ENCODE results near the gene COLQ. TPM values are rescaled to one million over a fixed set of nuclear protein-coding genes. Genes with fewer than 3 reads are reported as not detected.

Gene COLQ
- total RNA-seq, 1 experiment from 2014 or later, result 1.9 TPM

DNA sequence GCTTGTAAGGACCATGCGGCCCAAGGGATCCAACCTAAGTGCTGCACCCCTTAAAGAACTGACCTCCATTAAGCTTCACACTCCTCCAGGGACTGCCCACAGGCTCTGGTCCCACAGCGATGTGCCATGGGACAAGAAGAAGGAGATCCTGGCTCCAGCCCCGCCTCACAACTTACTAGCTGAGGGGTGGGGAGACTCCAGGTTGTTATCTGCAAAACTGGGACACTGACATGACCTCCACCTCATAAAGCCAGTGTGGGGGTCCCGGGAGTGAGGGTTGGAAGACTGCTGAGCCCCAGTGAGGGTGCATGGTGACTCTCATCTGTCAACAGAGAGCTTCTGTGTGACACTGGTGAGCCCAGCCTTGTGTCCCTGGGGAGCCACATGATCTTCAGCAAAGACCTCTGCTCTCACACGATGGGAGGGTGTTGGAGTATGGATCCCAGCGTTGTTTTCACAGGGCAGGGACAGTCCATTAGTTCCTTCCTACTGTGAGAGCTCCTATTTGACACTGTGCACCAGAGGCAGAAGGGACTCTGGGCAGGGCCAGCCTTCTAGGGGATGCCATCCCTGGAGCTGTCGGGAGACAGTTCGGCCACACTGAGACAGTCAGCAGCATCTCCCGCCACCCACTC, 67.4 kb downstream of the COLQ start:
- H3K27me3 ChIP-seq (ENCODE audit: insufficient read depth, low read length), result no peaks in the 10 kb centered on the region
- no peaks in the 10 kb centered on the region for H4K20me1 ChIP-seq (ENCODE audit: insufficient read depth)
- no TSS peak for BruUV-seq (replicated peaks)
- no peak for DNase-seq (ENCODE audit: low read depth, low spot score)
- no peak overlapping the region for H3K4me2 ChIP-seq (ENCODE audit: low read length)
- H3K27ac ChIP-seq (ENCODE audit: low read depth, low read length), result no peak overlapping the region
- ChIA-PET RAD21 (ENCODE audit: low non-redundant PET in 1 of 2, low total read pairs in 2 of 2, uncharacterized antibody in 2 of 2, unreplicated experiment in 2 of 2) (no interaction called here), POLR2A (no interaction called here), CTCF (no interaction called here)
- no peaks in the 10 kb centered on the region for H3K36me3 ChIP-seq (ENCODE audit: control insufficient read depth in 1 of 2, insufficient read depth in 2 of 2, low read length in 2 of 2)
- H3K79me2 ChIP-seq (ENCODE audit: insufficient read depth, low read length), result no peaks in the 10 kb centered on the region
- no peaks in the 10 kb centered on the region for H3K9me3 ChIP-seq (ENCODE audit: control insufficient read depth in 1 of 2, insufficient read depth in 1 of 2, low read depth in 1 of 2, low read length in 2 of 2)
- no peak overlapping the region for H3K9ac ChIP-seq (ENCODE audit: low read length)
- H2AFZ ChIP-seq (ENCODE audit: low read depth, low read length, poor library complexity, severe bottlenecking), result no peak overlapping the region
- peaks cover 0 to 6% of the 10 kb centered on the region in 2 experiments; a peak in 1 of 4 replicates for H3K4me1 ChIP-seq (ENCODE audit: control insufficient read depth in 1 of 2, insufficient read depth in 2 of 2, low read length in 2 of 2)
- ATAC-seq, result no peak
- TF ChIP-seq, protein P1, sequence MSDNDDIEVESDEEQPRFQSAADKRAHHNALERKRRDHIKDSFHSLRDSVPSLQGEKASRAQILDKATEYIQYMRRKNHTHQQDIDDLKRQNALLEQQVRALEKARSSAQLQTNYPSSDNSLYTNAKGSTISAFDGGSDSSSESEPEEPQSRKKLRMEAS (IDR thresholded peaks at IDR 0.05), result no peak
- no peak for TF ChIP-seq ZFX (IDR thresholded peaks at IDR 0.05)
- TF ChIP-seq SIN3A (IDR thresholded peaks at IDR 0.05; ENCODE audit: low read depth), result no peak
- no peak for TF ChIP-seq ELF1 (IDR thresholded peaks at IDR 0.05; ENCODE audit: borderline replicate concordance, low read depth)
- TF ChIP-seq FOSL1 (IDR thresholded peaks at IDR 0.05; ENCODE audit: low read depth), result no peak
- TF ChIP-seq EGR1 (IDR thresholded peaks at IDR 0.05; ENCODE audit: low read depth), result no peak
- TF ChIP-seq, protein P2, sequence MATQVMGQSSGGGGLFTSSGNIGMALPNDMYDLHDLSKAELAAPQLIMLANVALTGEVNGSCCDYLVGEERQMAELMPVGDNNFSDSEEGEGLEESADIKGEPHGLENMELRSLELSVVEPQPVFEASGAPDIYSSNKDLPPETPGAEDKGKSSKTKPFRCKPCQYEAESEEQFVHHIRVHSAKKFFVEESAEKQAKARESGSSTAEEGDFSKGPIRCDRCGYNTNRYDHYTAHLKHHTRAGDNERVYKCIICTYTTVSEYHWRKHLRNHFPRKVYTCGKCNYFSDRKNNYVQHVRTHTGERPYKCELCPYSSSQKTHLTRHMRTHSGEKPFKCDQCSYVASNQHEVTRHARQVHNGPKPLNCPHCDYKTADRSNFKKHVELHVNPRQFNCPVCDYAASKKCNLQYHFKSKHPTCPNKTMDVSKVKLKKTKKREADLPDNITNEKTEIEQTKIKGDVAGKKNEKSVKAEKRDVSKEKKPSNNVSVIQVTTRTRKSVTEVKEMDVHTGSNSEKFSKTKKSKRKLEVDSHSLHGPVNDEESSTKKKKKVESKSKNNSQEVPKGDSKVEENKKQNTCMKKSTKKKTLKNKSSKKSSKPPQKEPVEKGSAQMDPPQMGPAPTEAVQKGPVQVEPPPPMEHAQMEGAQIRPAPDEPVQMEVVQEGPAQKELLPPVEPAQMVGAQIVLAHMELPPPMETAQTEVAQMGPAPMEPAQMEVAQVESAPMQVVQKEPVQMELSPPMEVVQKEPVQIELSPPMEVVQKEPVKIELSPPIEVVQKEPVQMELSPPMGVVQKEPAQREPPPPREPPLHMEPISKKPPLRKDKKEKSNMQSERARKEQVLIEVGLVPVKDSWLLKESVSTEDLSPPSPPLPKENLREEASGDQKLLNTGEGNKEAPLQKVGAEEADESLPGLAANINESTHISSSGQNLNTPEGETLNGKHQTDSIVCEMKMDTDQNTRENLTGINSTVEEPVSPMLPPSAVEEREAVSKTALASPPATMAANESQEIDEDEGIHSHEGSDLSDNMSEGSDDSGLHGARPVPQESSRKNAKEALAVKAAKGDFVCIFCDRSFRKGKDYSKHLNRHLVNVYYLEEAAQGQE (IDR thresholded peaks at IDR 0.05; ENCODE audit: low read depth), result no peak
- TF ChIP-seq POLR2A (IDR thresholded peaks at IDR 0.05; ENCODE audit: borderline replicate concordance, extremely low read depth, insufficient read depth, insufficient read length), result no peak
- TF ChIP-seq SP1 (IDR thresholded peaks at IDR 0.05; ENCODE audit: low read depth), result no peak
- TF ChIP-seq POLR2AphosphoS5 (IDR thresholded peaks at IDR 0.05; ENCODE audit: low read depth, low read length), result no peak
- no peak overlapping the region for H3K4me3 ChIP-seq (replicated peaks in 1 of 2; ENCODE audit: low read depth in 1 of 2, low read length in 2 of 2)
- 0 out of 2 replicates have a peak, but pooled peaks cover 3% of the 10 kb centered on the region for H3K9me2 ChIP-seq (ENCODE audit: insufficient read depth)
- intact Hi-C loops (cut with micrococcal nuclease), result no loop called here
